Stimulated activated CD4-positive, alpha-beta T cell treated with anti-CD3 and anti-CD28 coated beads, Interleukin-1b, Interleukin-23, amount 100 ng/mL, for 4 hours (primary cell): Measurements from ENCODE around the gene ERP44.
"Not testable (repeated sequence)": the region's sequence is repeated elsewhere in the genome, so short reads cannot be mapped to it uniquely, and the experiment has no call there.

ENCODE experiments used
- DNase-seq, 2 donors: peaks; one replicate each; pipeline ENCODE4 v3.0.0-alpha.2; 2020; ENCODE audit warnings: low read depth in 2 of 2

Gene ERP44

DNA sequence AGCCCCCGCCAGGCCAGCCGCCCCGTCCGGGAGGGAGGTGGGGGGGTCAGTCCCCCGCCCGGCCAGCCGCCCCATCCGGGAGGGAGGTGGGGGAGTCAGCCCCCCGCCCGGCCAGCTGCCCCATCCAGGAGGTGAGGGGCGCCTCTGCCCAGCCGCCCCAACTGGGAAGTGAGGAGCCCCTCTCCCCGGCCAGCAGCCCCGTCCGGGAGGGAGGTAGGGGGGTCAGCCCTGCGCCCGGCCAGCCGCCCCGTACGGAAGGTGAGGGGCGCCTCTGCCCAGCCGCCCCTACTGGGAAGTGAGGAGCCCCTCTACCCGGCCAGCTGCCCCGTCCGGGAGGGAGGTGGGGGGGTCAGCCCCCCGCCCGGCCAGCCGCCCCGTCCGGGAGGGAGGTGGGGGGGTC is 30.8 kb downstream of the ERP44 start:
- DNase-seq = not testable (repeated sequence)

DNA sequence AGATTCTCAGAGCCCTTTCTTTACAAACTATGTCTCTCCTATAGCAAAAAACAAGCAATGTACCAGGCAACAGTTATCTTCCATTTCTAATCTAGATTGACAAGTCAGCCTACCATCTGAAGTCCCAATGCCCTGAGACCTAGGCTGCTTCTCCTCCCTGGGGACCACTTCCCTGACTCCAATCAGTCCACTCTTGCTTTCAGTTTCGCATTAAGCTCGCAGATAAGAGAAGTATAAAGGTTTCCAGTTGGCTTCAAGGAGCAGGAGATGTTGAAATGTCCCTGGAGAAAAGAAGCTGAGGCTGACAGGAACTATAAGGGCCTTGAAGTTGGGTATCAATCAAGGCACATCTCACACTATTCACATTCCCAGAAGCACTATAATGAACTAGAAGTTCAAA is 32.3 kb downstream of the ERP44 start:
- DNase-seq = no peak

DNA sequence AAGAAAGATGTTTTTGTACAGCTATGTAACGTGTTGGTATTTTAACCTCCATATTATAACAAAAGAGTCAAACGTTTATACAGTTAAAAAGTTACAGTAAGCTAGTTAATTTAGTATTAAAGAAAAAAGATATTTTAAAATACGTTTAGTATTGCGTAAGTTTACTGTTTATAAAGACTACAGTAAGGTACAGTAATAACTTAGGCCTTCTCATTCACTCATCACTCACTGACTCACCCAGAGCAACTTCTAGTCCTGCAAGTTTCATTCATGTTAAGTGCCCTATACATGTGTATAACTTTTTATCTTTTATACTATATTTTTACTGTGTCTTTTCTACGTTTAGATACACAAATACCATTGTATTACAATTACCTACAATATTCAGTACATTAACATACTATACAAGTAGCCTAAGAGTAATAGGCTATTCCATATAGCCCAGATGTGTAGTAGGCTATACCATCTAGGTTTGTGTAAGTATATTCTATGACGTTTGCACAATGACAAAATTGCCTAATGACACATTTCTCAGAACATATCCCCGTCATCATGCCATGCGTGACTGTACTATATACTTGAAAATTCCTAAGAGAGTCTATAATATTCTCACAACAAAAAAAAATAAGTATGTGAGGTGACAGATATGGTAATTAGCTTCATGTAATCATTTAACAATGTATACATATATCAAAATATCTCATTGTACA is 33.8 kb downstream of the ERP44 start:
- no peak for DNase-seq

DNA sequence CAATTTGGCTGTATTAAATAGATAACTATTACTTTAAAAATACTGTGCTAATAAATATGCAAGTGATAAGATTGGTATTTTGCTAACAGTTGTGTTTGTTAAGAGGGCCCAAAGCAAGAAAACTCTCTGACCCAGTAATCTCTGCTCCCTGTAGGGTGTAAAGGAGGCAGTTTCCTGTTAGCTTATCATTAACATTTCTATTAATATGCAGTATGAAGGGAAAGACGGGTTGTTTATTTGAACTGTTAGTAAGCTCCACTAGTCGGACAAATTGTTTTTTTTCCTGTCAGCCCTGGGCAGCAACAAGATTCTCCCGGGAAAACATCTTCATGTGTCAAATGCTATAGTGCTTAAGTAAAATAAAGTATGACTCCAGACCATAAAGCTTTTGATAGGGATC is 35.6 kb downstream of the ERP44 start:
- DNase-seq = no peak

GRCh38 chr9:100062683-100063082 is 36.1 kb downstream of the ERP44 start:
- not testable (repeated sequence) for DNase-seq

GRCh38 chr9:100058699-100059579 is 39.9 kb downstream of the ERP44 start:
- no peak for DNase-seq

- no peak for DNase-seq
These were observed 41.2 kb downstream of the ERP44 start for GRCh38 chr9:100057624-100058023.

- no peak for DNase-seq
These were observed 42.2 kb downstream of the ERP44 start for GRCh38 chr9:100056561-100056960.

GRCh38 chr9:100052375-100052774 is 46.4 kb downstream of the ERP44 start:
- no peak for DNase-seq

DNA sequence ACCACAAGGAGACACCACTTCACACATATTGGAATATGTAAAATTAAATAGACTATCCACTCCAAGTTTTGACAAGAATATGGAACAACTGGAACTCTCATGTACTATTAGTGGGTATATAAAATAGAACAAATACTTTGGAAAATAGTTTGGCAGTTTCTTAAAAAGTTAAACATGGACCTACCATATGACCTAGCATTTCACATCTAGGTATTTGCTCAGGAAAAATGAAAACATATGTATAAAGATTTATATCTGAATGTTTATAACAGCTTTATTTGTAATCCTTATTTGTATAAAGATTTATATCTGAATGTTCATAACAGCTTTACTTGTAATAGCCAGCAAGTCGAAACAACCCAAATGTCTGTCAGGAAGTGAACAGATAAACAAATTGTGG is 49.2 kb downstream of the ERP44 start:
- DNase-seq = no peak

- DNase-seq = no peak
These were observed 60.3 kb downstream of the ERP44 start for GRCh38 chr9:100038472-100038871.

GRCh38 chr9:100033877-100034551 is 64.8 kb downstream of the ERP44 start:
- no peak for DNase-seq

GRCh38 chr9:100030548-100030947 is 68.3 kb downstream of the ERP44 start:
- DNase-seq = no peak

DNA sequence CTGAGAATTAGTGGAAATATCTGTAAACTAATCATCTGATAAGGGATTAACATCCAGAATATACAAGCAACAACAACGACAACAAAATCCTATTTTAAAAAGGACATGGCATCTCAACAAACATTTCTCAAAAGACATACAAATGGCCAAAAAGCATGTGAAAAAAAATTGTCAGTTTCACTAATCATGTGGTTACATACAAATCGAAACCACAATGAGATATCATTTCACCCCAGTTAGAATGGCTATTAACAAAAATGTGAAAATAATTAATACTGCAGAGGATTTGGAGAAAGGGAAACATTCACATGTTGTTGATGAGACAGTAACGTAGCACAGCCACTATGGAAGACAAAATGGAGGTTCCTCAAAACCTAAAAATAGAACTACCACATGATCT is 69.5 kb downstream of the ERP44 start:
- no peak for DNase-seq

DNA sequence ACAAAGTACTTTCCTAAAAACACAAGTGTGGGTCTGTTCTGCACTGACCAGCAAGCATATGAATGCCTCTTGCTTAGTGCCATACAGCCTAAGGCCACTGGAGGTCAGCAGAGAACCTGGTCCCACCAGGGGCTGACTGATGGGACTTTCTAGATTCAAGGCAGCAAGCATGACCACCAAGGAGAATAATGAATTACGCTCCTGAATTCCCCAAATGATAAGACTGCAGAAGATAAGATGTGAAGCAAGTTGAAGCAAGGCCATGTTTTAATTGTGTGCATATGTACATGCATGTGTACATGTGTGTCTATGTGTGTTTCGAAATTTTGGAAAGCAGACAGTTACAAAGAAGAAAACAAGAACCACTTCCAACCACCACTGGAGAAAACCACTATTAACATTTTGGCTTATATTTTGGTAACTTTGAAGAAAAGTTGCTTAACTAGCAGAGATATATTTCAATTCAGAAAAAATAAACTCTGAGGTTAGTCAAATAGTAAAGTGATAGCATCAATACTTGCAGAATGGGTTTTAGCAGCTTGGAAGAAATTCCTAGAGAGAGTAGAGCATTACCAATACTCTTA is 70.5 kb downstream of the ERP44 start:
- peak; percentile 44 to 45 for DNase-seq

GRCh38 chr9:100027543-100027942 is 71.3 kb downstream of the ERP44 start:
- DNase-seq = no peak

DNA sequence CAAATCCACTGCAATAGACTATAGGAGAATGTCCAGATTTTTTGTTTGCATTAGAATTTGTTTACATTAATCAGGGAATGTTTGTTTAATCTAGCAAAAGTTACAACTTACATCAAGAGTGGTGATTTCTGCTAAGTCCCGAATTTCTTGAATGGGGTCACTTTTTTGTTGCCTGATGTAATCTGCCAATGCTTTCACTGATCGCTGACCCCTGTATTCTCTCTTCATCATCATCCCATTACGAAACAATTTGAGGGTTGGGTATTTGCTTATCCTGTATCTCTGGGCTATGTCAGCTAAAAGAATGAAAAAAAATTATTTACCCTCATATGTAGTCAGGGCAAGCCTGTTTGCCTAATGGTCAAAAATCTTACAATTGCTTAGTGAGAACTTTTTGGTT is 76.9 kb downstream of the ERP44 start:
- DNase-seq = no peak

GRCh38 chr9:100020121-100020795 is 78.5 kb downstream of the ERP44 start:
- no peak for DNase-seq

- DNase-seq = no peak
These were observed 79.3 kb downstream of the ERP44 start for GRCh38 chr9:100019541-100019940.

- DNase-seq = no peak
These were observed 84.0 kb downstream of the ERP44 start for GRCh38 chr9:100014846-100015245.

DNA sequence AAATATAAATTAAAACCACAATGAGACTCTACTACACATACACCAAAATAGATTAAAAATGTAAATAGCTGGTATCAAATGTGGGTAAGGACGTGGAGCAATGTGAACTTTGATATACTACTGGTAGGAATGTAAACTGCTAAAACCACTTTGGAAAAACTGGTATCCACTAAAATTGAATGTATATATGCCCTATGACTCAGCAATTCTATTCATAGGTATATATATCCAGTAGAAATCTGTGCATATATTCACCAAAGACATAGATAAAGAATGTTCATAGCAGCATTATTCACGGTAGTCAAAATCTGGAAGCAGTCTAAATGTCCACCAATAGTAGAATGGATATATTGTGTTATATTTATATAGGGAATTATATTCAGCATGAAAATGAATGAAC is 85.2 kb downstream of the ERP44 start:
- DNase-seq = no peak

DNA sequence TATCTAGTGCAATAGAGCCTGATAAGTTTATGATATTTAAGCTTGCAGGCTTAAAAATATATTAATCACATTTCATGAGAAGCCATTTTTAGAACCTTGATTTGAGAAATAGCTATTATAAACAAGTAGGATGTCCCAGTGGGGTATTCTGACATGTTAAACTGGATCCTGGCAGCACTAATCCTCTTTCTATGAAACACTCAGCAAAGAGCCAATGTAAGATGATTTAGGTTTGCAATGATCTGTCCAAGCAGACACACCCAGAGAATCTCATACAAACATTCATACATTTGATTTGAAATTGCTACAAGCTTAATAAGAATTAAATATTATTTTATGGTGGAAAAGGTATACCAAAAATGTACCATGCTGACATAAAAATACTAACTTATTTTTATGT is 86.5 kb downstream of the ERP44 start:
- DNase-seq = no peak
